Mucosa of gallbladder (tissue), 1 donor: ENCODE data around the gene BAIAP3. TPM values are rescaled to one million over a fixed set of nuclear protein-coding genes. Genes with fewer than 3 reads are reported as not detected.

Source experiments
- DNase-seq: peaks from one replicate; pipeline ENCODE4 v3.0.0-alpha.2; 2020; ENCODE audit warnings: low spot score
- total RNA-seq: library from RNA; stranded (reverse); gene quantifications from one replicate; pipeline ENCODE4 v1.2.1, GENCODE V29; 2021
- donor health status: DM: no; HTN: no; CAD: no.

Gene BAIAP3
- total RNA-seq, 1 donor from 2014 or later: 2.6 TPM

GRCh38 chr16:1333854-1334700 lies 632 bp downstream of the BAIAP3 start:
- DNase-seq: no peak

- DNase-seq: no peak
Measured at GRCh38 chr16:1334739-1335138, 1.3 kb downstream of the BAIAP3 start.

GRCh38 chr16:1335211-1335971 lies 1.9 kb downstream of the BAIAP3 start:
- DNase-seq: no peak

GRCh38 chr16:1335996-1336395 lies 2.6 kb downstream of the BAIAP3 start:
- no peak for DNase-seq

GRCh38 chr16:1336619-1337018 lies 3.2 kb downstream of the BAIAP3 start:
- no peak for DNase-seq

- DNase-seq: no peak
Measured at GRCh38 chr16:1337486-1337885, 4.0 kb downstream of the BAIAP3 start.

- no peak for DNase-seq
Measured at GRCh38 chr16:1338119-1338730, 4.8 kb downstream of the BAIAP3 start.

GRCh38 chr16:1338855-1339675 lies 5.6 kb downstream of the BAIAP3 start:
- no peak for DNase-seq

- DNase-seq: no peak
Measured at GRCh38 chr16:1340730-1341494, 7.5 kb downstream of the BAIAP3 start.

GRCh38 chr16:1341495-1342420 lies 8.3 kb downstream of the BAIAP3 start:
- DNase-seq: no peak

- peak; percentile 96 for DNase-seq
Measured at GRCh38 chr16:1342526-1343427, 9.3 kb downstream of the BAIAP3 start.

GRCh38 chr16:1343428-1344242 lies 10.2 kb downstream of the BAIAP3 start:
- no peak for DNase-seq

GRCh38 chr16:1344499-1344898 lies 11.1 kb downstream of the BAIAP3 start:
- no peak for DNase-seq

- no peak for DNase-seq
Measured at GRCh38 chr16:1345087-1345486, 11.6 kb downstream of the BAIAP3 start.

- DNase-seq: no peak
Measured at GRCh38 chr16:1345651-1346421, 12.4 kb downstream of the BAIAP3 start.

- no peak for DNase-seq
Measured at GRCh38 chr16:1346422-1347285, 13.2 kb downstream of the BAIAP3 start.
